Measurements from ENCODE around the gene C16orf89.

C16orf89 gene

DNA sequence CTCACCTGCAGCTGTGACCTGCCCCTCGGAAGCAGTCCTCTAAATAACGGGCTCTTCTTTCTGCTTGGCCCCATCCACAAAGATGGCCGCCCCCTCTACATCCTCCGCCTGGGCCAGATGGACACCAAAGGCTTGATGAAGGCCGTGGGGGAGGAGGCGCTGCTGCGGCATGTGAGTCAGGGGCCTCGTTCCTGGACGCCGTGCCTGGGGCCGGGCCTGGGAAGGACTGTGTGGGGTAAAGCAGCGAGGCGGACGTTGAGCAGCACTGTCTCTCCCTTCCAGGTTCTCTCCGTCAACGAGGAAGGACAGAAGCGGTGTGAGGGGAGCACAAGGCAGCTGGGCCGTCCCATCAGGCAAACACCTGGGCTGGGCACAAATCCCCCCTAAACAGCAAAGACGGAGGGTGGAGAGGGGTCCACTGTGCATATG, 65.2 kb downstream of the C16orf89 start:
- H3K27me3 ChIP-seq (replicated peaks in 2 of 5; ENCODE audit: control insufficient read depth in 4 of 5, insufficient read depth in 5 of 5, low read length in 4 of 5), result peaks cover 0 to 12% (median 0%) of the 10 kb centered on the region in 5 experiments
- WGBS (ENCODE audit: insufficient coverage), result 93% methylated on average over 19 of the region's 19 CpGs
- no peak overlapping the region for H3K27ac ChIP-seq (ENCODE audit: insufficient read depth in 1 of 2, low read depth in 1 of 2, low read length in 2 of 2, poor library complexity in 1 of 2, severe bottlenecking in 2 of 2)
- H3K36me3 ChIP-seq (ENCODE audit: control insufficient read depth in 4 of 4, insufficient read depth in 4 of 4, low read length in 3 of 4), result no peaks in the 10 kb centered on the region
- ChIA-PET POLR2A (no interaction called here), CTCF (no interaction called here)
- H3K4me3 ChIP-seq (ENCODE audit: control insufficient read depth in 1 of 7, extremely low read depth in 1 of 7, insufficient read depth in 4 of 7, low read depth in 2 of 7, low read length in 6 of 7), result no peak overlapping the region
- DNase-seq, result no peak
- no peaks in the 10 kb centered on the region for H3K9me3 ChIP-seq (ENCODE audit: control extremely low read depth in 1 of 5, control insufficient read depth in 4 of 5, insufficient read depth in 2 of 5, low read depth in 1 of 5, low read length in 4 of 5)
- H3K4me1 ChIP-seq (ENCODE audit: control extremely low read depth in 1 of 4, control insufficient read depth in 4 of 4, insufficient read depth in 4 of 4, low read length in 3 of 4), result peaks cover 0 to 14% (median under 1%) of the 10 kb centered on the region in 4 experiments

DNA sequence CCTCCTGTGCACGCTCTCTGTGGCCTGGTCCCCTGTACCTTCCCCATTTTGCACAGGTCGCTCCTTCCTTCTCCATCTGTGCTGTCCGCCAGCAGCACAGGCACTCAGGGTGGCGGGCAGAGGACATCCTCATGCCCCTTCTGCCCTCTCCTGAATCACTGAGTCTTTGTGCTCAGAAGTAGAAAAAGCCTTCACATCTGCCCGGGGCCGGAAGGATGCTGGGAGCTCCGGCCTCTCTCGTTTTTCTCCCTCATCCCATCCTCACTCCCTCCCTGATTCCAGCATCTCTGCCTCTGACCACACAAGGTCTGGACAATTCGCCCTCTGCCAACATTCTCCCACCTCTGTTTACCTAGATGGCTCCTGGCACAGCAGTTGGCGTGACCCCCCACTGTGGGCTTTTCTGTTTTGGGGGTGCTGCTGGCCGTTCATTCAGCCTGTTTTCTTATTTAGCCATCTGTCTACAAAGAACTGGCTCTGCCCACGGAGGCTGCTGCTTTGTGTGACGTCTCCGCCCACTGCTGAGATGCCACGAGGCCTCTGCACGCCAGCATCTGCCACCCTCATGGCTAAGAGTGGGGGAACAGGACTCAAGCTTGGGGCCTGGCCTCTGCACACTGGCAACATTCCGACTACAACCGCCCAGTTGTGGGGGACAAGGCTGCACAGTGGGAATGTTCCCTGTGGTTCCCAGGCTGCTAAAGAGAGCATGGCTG, 70.9 kb downstream of the C16orf89 start:
- 81% methylated on average over 13 of the region's 18 CpGs for WGBS (ENCODE audit: insufficient coverage)
- no peak for DNase-seq
- H3K27me3 ChIP-seq (replicated peaks in 2 of 5; ENCODE audit: control insufficient read depth in 4 of 5, insufficient read depth in 5 of 5, low read length in 4 of 5), result peaks cover 0 to 14% (median 4%) of the 10 kb centered on the region in 5 experiments
- H3K27ac ChIP-seq (ENCODE audit: insufficient read depth in 1 of 2, low read depth in 1 of 2, low read length in 2 of 2, poor library complexity in 1 of 2, severe bottlenecking in 2 of 2), result no peak overlapping the region
- no peak overlapping the region for H3K4me3 ChIP-seq (ENCODE audit: control insufficient read depth in 1 of 7, extremely low read depth in 1 of 7, insufficient read depth in 4 of 7, low read depth in 2 of 7, low read length in 6 of 7)
- POLR2A ChIA-PET, result no interaction called here
- H3K36me3 ChIP-seq (ENCODE audit: control insufficient read depth in 4 of 4, insufficient read depth in 4 of 4, low read length in 3 of 4), result no peaks in the 10 kb centered on the region
- no peaks in the 10 kb centered on the region for H3K9me3 ChIP-seq (ENCODE audit: control extremely low read depth in 1 of 5, control insufficient read depth in 4 of 5, insufficient read depth in 2 of 5, low read depth in 1 of 5, low read length in 4 of 5)
- CTCF ChIA-PET, result no interaction called here
- no peaks in the 10 kb centered on the region for H3K4me1 ChIP-seq (ENCODE audit: control extremely low read depth in 1 of 4, control insufficient read depth in 4 of 4, insufficient read depth in 4 of 4, low read length in 3 of 4)
